ENCODE measurements around the gene TAGLN2.

TAGLN2 gene

DNA sequence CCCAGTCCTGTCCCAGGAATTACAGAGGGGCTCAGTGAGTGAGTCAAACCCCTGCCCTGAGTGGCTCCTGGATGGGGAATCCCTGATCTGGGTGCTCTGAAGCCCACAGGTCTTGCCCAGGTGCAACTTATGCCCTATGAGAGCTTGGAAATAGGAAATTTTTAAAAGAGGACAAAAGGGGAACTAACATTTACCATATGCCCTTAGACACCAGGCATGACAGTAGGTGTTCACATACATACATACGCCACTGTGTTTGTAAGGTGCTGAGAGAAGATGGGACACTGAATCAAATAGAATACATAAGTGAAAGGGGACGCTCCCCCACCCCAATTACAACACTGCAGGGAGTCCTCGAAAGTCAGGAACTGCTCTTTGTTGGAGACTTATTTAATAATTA lies 26.8 kb downstream of the TAGLN2 start:
- no peak for DNase-seq

DNA sequence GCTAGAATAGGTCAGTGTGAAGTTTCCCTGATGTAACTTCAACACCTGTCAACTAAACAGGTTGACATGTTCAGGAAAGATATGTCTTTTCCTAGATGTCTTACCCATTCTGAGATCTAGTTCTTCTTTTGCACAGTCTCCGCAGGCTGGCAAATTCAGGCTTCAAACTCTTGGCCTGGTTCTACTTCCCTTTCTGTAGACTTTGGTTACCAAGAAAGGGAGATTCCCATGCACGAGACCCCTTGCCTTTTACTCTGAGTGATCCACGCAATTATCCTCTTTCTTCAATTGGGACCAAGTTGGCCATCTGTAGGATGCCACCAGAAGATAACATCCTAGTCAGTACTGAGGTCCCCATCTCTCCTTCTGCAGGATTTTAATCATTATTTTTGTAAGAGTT lies 27.3 kb downstream of the TAGLN2 start:
- no peak for DNase-seq

DNA sequence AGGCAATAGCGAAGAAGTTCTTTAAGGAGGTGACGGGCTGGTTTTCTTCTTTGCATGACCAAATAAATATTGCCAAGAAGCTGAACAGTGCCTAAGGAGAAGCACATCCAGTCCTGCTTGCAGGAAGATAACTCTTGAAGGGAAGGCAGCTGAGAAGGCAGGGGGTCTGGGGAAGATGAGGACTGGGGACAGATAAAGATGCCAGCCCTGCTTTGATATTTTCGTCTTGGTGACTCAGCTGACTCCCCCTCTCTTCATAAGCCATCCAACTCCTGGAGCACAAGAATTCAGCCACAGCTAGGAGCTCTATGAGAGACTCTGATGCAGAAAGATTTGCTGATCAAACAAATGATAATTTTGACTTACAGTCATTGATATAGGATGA lies 28.8 kb downstream of the TAGLN2 start:
- DNase-seq = no peak

DNA sequence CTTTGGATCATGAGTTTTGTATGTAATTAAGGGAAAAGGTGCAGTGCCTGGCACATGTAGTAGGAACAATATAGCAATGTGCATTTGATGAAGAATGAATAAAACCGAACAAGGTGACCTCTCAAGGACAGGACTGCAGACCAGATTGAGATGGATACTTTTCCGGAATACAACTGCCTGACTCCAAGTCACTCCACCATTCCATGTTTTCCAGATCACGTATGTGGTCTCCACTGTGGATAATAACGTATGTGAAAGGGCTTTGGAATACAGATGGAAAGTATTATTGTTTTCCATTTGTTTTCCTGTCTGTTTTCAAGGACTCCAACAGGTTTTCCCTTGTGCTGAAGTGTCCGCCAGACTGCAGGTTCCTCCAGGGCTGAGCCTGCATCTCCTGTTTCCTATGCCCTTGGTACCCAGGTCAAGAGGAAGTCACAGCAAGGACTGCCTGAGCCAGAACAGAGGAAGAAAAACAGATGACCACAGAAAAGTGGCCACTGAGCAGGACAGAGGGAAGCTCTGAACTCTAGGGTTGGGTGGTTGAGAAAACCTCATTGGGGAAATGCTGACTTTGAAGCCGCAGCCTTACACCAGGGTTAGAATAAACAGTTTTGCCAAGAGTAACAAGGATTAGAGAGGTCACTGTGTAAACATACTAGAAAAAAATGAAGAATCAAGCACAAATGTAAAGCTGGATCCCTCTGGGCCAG lies 29.3 kb downstream of the TAGLN2 start:
- no peak for DNase-seq

DNA sequence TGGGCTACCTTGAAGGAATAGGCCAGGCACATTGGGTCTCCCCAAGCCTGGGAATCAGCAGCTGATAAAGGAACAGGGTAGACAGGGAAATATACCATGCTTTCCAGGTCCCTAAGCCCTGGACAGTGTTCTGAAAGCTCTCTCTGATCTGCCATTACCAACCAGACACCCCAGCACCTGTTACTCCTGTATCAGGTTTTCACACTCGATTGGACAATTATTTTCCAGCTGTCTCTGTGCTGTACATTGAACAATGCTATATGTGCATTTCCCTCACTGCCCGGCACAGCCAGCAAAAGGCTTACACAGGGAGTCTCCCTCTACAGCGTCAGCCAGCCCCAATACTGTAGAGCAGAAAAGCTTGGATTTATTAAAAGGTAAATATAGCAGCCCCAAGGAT lies 30.0 kb downstream of the TAGLN2 start:
- no peak for DNase-seq

DNA sequence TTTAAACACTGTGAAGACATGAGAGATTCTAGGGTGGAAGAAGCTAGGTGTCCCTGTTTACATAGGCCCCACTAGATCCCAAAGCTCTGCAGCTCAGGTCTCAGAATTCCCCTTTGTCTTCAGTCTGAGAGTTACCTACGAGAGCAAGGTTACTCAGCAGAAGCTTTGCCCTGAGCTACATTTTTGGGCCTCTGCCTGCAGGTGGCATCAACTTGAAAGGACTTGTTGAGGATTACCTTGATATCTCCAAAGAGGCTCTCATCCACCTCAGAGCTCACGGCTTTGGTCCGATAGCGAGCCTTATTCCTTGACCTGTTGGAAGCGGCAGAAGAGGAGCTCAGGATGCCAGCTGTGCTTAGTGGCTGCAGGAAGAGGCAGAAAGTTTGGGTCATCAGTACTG lies 32.4 kb downstream of the TAGLN2 start:
- DNase-seq = peak; percentile 63

DNA sequence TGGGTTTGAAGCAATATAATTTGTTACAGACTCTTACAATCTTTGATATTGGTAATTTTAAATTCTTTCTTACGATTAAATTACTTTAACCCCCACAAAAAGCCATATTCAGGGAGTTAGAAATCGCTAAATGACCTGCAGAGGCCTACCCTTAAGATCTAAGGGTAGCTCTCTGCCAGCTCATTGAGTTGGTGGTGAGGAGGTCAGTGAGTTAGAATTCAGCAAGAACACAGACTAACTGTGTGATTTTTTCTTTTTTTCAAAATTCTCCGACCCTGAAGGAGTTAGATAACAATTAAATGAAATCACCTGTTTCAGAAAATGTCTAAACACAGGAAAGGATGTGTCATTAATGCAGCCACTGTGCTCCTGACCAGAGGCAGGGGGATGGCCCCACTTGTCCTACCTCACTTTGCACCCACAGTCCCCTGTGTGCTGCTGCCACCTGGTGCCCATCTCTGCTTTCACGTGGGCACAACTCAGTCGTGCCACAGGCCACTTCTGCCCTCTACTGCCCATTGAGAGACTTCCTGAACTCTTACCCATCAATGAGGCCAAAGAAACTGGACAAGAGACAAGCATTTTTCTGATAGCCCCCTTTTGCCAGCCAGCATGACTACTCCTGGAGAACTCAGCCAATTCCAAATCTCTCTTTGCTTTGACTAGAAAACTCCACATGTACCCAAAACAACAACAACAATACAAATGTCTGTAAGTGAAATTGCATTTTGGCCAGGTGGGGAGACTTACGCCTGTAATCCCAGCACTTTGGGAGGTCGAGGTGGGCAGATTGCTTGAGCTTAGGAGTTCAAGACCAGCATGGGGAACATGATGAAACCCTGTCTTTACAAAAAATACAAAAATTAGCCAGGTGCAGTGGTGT lies 33.8 kb downstream of the TAGLN2 start:
- DNase-seq = peak; percentile 92

DNA sequence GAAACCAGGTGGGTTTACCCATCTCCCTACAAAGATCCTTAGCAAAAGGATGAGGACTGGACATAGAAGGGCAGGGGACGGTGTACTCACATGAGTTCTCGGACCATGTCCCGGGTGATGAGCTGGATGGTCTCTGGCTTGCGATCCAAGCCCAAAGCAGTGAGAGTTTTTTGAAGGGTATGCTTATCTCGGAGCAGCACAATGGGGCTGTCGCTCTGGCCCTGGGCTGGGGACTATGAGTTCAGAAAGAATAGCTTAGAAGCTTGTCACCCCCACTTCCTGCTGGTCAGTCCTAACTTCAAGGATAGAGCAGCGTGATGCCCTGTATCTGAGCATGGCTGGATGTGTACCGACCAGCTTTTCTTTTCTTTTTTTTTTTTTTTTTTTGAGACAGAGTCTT lies 34.9 kb downstream of the TAGLN2 start:
- no peak for DNase-seq

DNA sequence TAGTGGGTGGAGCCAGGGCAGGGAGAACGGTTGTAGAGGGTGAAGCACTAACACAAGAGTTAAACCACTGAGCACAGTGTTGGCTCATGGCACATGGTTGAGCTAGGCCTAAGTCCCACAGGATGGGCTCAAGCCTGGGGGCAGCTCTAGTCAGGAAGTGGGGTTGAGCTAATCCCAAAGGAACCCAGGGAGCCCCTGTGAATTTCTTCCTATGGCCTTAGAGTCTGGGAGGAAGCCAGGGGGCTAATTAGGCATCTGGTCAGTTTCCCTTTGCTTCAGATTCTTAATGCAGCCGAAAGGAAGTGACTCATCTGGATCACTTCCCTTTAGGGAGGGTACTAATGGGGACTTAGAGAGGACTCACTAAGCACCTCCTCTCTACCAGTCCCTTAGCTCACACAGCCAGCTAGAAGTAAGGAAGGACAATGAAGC lies 35.5 kb downstream of the TAGLN2 start:
- peak; percentile 87 for DNase-seq

DNA sequence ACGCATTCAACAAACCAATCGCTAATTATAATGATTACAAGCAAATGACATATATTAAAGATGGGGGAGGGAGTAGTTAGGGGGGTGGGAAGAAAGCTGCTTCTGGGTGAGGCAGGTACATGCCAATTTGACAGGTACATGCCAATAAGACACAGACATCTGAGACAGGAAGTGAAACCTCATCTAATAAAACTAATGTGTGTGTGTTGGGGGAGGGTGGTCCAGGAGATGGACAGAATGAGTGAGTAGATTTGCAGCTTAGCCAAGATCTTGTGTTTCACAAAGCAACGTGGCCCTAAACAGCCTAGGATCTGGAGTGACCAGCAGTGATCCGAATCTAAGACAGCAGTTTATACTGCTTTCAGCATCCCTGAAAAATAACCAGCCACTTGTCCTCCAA lies 36.1 kb downstream of the TAGLN2 start:
- DNase-seq = peak; percentile 83

DNA sequence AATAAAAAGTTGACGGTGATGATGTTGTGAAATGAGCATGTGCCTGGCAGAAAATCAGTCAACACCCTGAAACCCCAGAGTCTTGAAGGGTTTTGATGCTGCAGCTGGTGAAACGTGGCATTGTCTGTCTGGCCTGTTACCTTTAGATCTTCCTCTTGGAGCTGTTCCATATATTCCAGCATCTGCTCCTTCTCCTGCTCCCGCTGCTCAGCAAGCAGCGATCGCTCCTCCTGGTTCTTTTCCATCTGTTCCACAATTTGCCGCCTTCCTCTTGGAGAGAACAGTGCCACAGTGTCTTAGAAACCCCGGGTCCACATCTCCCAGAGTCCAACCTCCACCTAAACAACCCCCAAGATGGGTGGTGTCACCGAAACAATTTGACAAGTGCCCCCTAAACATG lies 41.0 kb downstream of the TAGLN2 start:
- no peak for DNase-seq

DNA sequence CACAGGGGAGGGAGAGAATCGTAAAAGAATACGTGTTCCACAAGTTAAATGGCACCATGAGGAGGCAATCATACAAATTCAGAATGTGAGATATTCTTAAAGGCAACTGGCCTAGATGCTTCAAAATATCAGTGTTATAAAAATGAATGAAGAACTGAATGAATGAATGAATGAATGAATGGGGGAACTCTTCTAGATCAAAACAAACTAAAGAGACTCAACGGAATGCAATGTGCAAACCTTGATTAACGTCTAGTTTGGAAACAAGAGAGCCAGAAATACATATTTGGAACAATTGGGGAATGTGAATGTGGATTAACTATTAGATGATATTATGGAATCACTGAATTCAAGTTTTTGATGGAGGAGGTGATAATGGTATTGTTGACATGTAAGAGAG lies 42.2 kb downstream of the TAGLN2 start:
- no peak for DNase-seq

DNA sequence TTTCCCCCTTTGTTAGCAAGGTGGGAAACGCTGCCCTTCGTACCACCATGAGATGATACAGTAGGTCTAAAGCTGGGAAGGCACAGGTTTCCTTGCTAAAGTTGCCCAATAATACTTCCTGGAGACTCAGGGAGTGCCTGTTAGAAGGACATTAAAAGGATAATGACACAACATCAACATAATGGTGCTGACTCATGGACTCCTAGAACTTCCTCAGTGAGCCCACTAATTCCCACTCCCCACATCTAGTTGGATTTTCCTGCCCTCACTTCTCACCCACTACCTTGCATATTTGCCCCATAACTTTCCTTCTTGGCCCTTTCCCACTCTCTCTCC lies 42.8 kb downstream of the TAGLN2 start:
- DNase-seq = no peak

DNA sequence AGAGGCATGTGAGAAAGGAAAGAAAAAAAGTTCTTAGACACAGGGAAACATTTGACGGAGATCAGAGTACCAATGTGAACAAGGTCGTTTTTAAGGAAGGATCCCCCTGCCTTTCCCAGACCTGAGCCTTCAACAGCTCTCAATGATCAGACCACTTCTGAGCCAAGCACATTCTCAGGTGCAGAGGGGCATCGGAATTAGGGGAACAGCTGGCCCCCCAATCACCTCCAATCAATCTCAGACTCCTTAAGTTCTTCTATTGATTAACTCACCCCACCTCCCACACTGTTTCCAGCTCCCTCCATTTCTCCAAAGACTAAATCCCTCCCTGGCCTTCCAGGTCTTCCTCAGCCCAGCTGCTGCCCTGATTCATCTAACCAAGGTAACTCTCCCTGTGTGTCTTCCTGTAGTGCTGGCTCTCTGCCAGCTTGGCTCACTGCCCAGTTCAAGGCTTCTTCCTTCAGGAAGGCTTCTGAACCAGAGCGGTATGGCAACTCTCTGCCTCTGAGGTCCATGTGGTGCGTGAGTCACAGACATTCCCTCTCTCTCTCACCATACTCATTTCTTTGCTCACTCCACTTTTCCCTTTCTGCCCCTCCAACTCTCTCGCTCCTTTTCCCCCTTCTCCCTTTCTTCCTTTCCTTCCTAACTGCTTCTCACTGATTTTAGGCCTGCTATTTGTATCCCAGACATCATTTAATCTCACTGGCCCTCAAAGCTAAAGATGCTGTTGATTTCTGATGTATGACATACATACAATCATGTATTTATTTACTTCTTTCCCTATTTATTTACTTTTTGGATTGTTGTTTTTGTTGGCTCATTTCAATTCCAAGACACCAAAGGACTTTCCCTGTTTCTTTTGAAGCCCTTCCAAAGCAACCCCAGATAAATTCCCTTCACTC lies 43.4 kb downstream of the TAGLN2 start:
- DNase-seq = peak; percentile 97

DNA sequence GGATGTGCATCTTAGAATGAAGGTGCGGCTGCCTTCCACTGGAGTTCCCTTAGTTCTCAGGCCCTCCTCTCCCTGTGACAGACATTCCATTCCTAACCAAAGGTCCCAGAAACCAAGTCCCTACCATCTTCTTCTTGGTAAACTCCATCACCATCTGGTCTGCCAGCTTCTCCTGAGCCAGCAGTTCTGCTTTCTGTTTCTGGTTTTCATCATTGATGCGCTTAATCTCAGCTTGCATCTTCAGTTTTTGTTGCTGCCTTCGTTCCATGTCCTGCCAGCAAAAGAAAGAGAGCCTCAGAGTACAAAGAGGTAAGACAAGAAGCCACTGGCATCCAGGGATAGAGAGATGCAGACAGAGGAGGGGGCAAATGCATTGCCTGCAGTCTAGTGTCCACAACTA lies 44.9 kb downstream of the TAGLN2 start:
- DNase-seq = peak; percentile 81

DNA sequence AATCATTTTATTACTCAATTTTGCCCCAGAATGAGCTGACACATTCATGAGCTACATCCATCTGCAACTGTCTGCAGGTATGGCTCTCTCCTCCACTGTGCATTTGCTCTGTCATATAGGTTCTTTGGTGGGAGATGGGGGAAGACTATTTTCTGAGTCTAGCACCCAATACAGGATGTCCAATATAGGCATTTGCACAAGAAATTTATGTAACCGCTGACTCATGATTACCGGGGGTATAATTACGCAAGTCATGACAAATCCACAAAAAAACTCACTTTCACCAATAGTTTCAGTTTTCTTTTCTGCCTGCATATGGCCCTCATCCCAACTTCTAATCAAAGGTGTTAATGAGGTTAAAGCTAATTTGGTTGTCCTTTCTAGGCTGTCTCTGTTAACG lies 45.3 kb downstream of the TAGLN2 start:
- DNase-seq = peak; percentile 80

DNA sequence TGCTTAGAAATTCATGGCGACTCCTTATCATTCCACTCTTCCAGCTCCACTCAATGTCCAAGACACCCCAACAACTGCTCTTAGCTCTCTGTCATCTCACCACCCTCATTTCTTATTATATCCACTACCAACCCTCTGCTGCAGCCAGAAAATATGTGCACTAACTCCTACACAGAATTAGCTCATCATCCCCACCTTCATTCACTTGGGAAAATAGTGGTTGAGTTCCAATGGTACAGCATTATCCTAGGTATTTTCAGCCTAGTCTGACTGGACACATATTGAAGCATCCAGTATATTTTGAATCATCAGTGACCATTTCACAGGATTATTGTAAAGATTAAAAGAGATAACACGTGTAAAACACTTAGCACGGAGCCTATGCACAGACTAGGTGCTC lies 46.2 kb downstream of the TAGLN2 start:
- no peak for DNase-seq

DNA sequence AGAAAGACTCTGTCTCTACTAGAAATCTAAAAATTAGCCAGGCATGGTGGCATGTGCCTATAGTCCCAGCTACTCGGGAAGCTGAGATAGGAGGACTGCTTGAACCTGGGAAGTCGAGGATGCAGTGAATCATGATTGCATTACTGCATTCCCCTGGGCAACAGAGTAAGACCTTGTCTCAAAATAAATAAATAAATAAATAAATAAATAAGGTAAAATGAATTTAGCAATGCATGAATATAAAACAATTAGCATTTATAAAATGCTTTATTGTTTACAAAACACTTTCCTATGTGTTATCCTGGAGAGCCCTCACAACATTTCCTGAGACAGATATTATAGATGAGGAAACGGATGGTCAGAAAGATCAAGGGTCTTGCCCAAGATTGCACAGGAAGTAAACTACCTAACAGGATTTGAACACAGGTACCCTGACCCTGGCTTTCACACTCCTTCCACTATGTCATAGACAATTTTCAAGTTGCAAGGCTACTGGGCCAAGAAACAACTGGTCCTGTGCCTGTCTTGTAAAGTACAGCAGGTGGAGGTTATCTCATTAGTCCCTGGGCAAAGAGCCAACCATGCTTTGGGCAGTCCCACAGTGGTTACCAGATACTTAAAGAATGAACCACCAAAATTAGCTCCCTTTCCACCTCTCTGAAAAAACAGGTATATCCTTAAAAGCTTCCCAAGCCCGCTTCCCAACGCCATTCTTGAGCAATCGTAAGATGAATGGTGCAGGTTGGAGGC lies 47.4 kb downstream of the TAGLN2 start:
- peak; percentile 95 for DNase-seq

DNA sequence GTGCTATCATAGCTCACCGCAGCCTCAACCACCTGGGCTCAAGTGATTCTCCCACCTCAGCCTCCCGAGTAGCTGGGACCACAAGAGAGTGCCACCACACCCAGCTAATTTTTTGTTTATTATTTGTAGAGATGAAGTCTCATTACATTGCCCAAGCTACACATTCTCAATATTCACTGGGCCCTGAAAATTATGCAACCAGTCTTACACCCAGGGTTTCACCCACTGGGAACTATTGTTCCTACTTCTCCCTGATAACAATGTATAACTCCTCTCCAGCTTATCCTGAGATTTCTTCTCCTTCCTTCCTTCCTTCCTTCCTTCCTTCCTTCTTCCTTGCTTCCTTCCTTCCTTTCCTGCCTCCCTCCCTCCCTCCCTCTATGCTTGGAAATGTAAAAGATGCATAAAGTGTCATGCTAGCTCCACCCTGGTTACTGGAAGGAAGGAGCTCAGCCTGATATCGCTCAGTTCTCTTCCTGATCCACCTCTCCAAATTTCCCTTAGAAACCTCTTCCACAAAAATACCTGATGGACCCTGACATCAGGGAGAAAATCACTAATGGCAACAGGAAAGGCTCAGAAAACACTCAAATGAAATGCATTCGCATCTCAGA lies 51.7 kb downstream of the TAGLN2 start:
- DNase-seq = no peak

DNA sequence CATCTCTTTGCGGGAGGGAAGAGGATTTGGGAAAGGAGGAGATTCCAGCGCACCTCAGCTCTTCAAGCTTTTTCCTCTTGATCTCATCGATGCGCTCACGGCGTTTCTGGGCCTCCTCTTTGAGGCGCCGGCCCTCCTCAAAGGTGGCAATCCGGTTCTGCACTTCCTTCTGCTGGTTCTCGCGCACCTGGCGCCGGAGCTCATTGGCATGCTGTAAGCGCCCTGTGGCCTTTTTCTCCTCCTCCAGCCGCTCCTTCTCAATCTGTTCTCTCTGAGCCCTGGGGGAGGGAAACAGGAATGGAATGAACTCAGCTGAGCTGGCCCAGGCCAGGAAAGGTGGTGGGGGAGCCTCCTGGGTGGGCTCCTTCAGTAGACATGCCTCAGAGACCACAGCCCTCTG lies 52.4 kb downstream of the TAGLN2 start:
- DNase-seq = no peak

DNA sequence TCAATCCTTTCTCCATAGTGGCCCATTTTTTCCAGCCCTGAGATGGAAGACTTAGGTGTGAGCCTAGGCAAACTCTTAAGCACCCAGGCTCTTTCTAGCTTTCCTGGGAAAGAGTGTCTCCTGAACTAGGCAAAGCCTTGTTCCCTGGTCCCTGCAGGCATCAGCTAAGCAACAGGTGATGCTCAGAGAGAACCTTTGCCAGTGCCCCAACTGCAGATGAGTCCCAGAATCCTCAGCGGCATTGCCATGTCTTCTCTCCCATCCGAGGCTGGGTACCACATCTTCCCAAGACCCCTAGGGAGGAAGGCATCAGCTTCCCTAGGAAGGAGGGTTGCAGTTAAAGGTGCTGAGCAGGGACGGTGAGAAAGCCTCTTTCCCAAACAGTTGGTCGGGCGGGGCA lies 54.6 kb downstream of the TAGLN2 start:
- no peak for DNase-seq

DNA sequence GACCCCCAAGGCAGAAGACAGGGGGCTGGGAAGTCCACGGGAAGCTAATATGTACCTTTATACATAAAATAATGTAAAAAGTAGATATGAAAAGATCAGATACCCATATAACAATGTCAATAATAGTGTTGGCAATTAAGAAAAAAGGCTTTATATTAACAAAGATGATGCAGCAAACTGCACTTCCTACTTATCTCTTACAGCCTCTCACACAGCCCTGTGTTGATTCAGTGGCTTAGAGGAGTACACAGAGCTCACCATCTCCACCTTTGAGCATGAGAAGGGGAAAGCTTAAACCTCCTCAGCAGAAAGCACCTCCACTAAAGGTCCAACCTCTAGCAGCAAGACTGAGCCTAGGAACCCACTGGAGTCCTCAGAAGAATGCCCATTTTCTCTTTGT lies 55.7 kb downstream of the TAGLN2 start:
- peak; percentile 37 for DNase-seq
